NCI-H748 (cell line): ENCODE measurements around the gene CDH23.

ENCODE experiments used
- DNase-seq: peaks from one replicate; lab custom pipeline; 2025; ENCODE audit not compliant: unreplicated experiment; lab: John Stamatoyannopoulos, UW

The CDH23 gene

GRCh38 chr10:71778071-71778825 is 381.5 kb downstream of the CDH23 start:
- DNase-seq = no peak

GRCh38 chr10:71779641-71780040 is 382.9 kb downstream of the CDH23 start:
- no peak for DNase-seq

GRCh38 chr10:71780156-71780555 is 383.4 kb downstream of the CDH23 start:
- DNase-seq = no peak

DNA sequence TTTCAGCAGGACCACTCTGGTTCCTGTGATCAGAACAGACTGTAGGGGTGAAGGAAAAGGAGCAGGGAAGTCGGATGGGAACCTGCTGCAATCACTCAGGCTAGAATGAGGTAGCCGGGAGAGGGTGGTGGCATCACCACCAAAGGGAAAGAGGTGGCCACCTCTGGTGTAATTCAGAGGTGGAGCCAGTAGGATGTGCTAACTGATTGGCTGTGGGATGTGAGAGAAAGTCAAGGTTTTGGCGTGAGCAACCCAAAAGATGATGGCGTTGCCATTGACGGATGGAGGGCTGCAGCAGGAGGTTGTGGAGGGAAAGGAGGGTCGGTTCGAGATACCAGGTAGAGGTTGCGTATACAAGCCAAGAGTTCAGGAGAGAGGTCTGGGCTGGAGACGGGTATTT is 384.0 kb downstream of the CDH23 start:
- DNase-seq = no peak

DNA sequence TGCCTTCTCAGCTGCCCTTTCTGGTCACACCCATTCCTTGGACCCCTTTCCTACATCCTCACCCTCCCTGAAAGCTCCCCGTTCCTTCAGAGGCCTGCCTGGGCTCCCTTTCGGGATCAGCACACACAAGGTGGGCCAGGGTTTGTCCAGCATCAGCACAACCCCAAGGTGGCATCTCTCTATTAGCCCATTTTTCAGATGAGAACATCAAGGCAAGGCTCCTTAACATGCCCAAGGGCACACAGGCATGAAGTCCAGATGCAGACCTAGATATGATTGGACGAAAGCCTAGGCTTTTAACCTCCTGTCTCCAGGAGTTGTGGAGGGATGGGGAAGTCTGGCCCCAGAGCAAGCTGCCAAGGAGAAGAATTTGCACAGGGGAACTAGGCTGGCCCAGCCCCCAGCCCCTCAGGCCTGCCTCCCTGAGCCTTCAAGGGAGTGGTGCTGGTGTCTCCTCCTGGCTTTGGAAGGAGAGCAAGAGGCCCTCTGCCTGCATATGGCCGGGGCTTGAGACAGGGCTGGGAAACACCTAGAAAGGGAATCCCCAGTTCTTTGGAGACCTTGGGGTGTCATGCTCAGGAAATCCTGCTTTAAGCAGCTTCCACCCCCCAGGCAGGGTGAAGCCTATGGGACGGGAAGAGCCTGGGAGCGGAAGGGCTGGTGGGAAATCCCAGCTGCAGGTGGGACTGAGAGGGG is 385.6 kb downstream of the CDH23 start:
- DNase-seq = no peak

DNA sequence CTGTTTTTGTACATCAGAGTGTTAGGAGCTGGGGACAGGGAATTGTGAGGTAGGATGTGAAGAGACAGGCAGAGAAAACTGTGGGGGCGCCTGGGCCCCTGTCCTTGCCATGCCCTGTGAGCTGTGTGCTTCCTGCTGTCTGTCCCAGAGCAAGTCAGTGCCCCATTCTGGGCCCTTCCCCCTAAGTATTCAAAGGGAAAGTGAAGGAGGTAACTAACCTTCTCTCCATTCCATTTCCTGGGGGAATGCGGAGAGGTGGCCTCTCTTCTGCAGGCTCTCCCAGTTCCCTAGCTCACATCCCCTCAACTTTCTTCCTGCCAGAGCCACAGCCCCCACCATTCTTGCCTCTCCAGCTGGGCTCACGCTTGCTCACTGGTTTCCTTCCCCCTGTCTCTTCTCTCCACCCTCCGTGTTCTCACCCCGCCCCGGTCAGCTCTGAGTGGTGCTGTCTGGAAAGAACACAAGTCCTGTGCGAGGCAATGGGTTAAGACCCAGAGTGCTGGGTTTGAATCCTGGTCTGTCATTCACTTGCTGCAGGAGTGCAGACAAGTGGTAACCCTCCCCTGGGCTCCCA is 386.3 kb downstream of the CDH23 start:
- DNase-seq = no peak

GRCh38 chr10:71783917-71784678 is 387.4 kb downstream of the CDH23 start:
- DNase-seq = no peak

GRCh38 chr10:71784679-71785272 is 388.1 kb downstream of the CDH23 start:
- no peak for DNase-seq

DNA sequence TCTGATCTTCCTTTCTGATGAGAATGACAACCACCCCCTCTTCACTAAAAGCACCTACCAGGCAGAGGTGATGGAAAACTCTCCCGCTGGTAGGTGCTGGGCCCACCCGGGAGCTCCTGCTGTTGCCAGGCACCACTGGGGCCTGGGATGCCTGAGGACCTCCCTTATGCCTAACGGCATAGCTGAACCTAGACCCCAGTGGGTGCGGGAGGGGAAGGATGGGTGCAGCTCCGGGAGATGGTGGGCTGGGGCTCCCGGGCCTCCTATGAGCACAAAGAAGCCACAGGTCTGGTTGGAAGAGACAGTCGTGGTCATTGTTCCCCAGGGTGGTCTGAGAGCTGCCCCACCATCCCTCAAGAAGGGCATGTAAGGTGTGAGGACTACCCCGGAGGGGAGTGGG is 392.2 kb downstream of the CDH23 start:
- no peak for DNase-seq

DNA sequence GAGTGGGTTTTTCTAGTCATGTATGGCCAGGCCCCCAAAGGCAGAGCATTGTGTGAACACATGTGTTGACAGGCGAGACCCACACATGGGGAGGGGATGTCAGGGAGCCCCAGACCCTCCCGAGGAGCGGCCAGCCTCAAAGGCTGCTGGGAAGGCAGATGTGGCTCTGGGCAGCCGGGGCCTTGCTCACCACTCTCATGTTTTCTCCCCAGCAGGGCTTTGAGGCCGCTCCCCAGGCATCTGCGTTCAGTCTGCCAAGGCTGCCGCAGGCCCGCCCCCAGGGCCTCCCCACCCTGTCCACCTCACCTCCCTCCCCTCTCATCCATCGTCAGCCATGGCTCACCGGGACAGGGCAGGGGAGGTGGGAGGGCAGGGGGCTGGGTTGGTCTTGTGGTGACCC is 393.2 kb downstream of the CDH23 start:
- no peak for DNase-seq

- no peak for DNase-seq
Measured at GRCh38 chr10:71790749-71791440, 394.2 kb downstream of the CDH23 start.

- DNase-seq = no peak
Measured at GRCh38 chr10:71795248-71795647, 398.5 kb downstream of the CDH23 start.

DNA sequence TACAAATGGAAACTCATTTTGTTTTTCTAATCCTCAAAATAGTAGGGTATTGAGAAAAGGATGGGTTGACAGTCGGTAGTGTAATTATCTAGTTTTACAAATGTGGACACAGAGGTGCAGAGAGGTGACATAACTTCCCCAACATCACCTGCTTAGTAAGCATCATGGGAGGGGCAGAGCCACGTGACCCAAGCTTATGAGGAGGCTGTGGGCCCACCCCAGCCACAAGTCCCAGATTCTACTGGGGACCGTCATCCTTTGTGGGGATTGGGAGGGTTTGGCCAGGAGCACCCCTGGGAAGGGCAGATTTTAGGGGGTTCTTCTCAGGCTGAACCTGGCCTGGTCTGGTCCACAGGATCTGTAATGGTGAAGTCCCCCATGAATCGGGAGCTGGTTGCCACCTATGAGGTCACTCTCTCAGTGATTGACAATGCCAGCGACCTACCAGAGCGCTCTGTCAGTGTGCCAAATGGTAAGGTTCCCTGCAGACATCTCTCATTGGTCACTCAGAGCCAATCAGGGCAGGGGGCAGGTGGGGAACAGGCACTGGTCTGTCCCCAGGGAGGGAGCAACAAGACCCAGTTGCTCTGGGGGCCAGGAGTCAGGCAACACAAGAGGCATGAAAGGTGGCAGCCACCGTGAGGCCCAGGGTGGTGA is 400.2 kb downstream of the CDH23 start:
- no peak for DNase-seq

- no peak for DNase-seq
Measured at GRCh38 chr10:71797533-71798307, 401.0 kb downstream of the CDH23 start.

GRCh38 chr10:71798308-71798624 is 401.5 kb downstream of the CDH23 start:
- DNase-seq = no peak

DNA sequence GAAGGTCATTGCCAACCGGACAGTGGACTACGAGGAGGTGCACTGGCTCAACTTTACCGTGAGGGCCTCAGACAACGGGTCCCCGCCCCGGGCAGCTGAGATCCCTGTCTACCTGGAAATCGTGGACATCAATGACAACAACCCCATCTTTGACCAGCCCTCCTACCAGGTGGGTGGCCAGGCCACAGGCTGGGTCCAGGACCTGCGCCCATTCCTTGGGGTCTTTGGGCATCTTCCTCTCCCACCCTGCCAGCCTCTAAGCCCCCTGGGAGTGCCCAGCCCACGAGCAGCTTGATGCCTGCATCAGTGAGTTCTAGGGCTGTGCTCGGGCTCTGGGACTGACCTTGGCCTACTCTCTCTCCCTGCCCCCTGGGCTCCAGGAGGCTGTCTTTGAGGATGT is 402.4 kb downstream of the CDH23 start:
- DNase-seq = no peak

- no peak for DNase-seq
Measured at GRCh38 chr10:71799608-71800453, 403.1 kb downstream of the CDH23 start.

DNA sequence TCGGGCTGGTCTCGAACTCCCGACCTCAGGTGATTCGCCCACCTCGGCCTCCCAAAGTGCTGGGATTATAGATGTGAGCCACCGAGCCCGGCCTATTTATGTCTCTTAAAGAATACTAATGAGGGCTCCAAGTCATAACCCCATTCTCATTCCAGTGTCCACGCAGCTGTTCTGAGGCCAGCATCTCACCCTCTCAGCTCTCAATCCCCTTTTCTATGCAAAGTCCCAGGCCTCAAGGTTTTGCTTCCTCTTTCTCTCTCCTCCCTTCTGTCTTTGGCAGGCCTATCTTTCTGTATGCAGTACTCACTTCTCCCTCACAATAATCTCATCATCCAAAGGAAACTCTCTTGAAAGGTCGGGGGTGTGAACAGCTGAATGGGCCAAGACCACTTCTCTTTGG is 404.6 kb downstream of the CDH23 start:
- no peak for DNase-seq

- no peak for DNase-seq
Measured at GRCh38 chr10:71802235-71802634, 405.5 kb downstream of the CDH23 start.
